HepG2 (cell line): ENCODE results near the gene RCN1. TPM values are rescaled to one million over a fixed set of nuclear protein-coding genes. Genes with fewer than 3 reads are reported as not detected.

Experiments used
- ARID5B ChIP-seq: IDR thresholded peaks from 2 replicates; pipeline ENCODE4 v1.4.0; 2020; ENCODE audit warnings: mild to moderate bottlenecking, missing genetic modification reagents
- ATF2 ChIP-seq: sonication (generic); formaldehyde crosslinking; IDR thresholded peaks from 2 replicates; pipeline ENCODE4 v1.4.0; 2020; ENCODE audit warnings: missing genetic modification reagents
- E2F5 ChIP-seq: sonication (generic); formaldehyde crosslinking; conservative IDR thresholded peaks from 2 replicates; pipeline ENCODE4 v1.4.0; 2020; ENCODE audit warnings: missing genetic modification reagents
- HOXA7 ChIP-seq: sonication (generic); formaldehyde crosslinking; IDR thresholded peaks from 2 replicates; pipeline ENCODE4 v1.8.1; 2022; ENCODE audit warnings: mild to moderate bottlenecking, missing genetic modification reagents, moderate library complexity
- KLF6 ChIP-seq: IDR thresholded peaks from 2 replicates; pipeline ENCODE4 v1.8.0; 2016; ENCODE audit warnings: missing biosample characterization, missing genetic modification reagents
- MAFG ChIP-seq: sonication (generic); formaldehyde crosslinking; IDR thresholded peaks from 2 replicates; pipeline ENCODE4 v1.5.1; 2020; ENCODE audit warnings: mild to moderate bottlenecking, missing genetic modification reagents
- MEF2D ChIP-seq: sonication (generic); formaldehyde crosslinking; IDR thresholded peaks from 2 replicates; pipeline ENCODE4 v1.5.1; 2020; ENCODE audit warnings: mild to moderate bottlenecking, missing genetic modification reagents
- NFKB2 ChIP-seq: sonication (generic); formaldehyde crosslinking; IDR thresholded peaks from 2 replicates; pipeline ENCODE4 v1.4.0; 2020; ENCODE audit warnings: missing genetic modification reagents, borderline replicate concordance
- RFXAP ChIP-seq: sonication (generic); formaldehyde crosslinking; IDR thresholded peaks from 2 replicates; pipeline ENCODE4 v1.4.0; 2020; ENCODE audit warnings: missing genetic modification reagents, borderline replicate concordance
- SETDB1 ChIP-seq: sonication (generic); formaldehyde crosslinking; IDR thresholded peaks from 2 replicates; pipeline ENCODE4 v1.5.1; 2020; ENCODE audit warnings: missing genetic modification reagents, mild to moderate bottlenecking, borderline replicate concordance
- SIN3B ChIP-seq: fragments of 150-350 bp; IDR thresholded peaks from 2 replicates; pipeline ENCODE4 v1.6.1; 2014; ENCODE audit warnings: low read length
- SNAPC2 ChIP-seq: sonication (generic); formaldehyde crosslinking; IDR thresholded peaks from 2 replicates; pipeline ENCODE4 v1.8.1; 2022; ENCODE audit warnings: mild to moderate bottlenecking, missing genetic modification reagents
- SP4 ChIP-seq: sonication (generic); formaldehyde crosslinking; IDR thresholded peaks from 2 replicates; pipeline ENCODE4 v1.8.1; 2023; ENCODE audit warnings: mild to moderate bottlenecking, missing genetic modification reagents
- ZNF513 ChIP-seq: sonication (generic); formaldehyde crosslinking; conservative IDR thresholded peaks from 2 replicates; pipeline ENCODE4 v1.5.0; 2020; ENCODE audit warnings: missing genetic modification reagents
- ZNF609 ChIP-seq: sonication (generic); formaldehyde crosslinking; IDR thresholded peaks from 2 replicates; pipeline ENCODE4 v1.4.0; 2020; ENCODE audit warnings: mild to moderate bottlenecking, missing genetic modification reagents, borderline replicate concordance
- ZNF878 ChIP-seq: sonication (generic); formaldehyde crosslinking; IDR thresholded peaks from 2 replicates; pipeline ENCODE4 v1.8.1; 2023; ENCODE audit warnings: mild to moderate bottlenecking, missing genetic modification reagents, moderate library complexity
- polyA plus RNA-seq, 8 experiments: library from polyadenylated mRNA; depleted of rRNA in 3 of 8; stranded (reverse) in 7 of 8; unstranded in 1 of 8; fragments of >200 nt; fragmentation: Illumina TruSeq in 4 of 8; extraction: Trizol in 4 of 8; gene quantifications; 2 replicates each; pipeline versions ENCODE4 v1.2.1 to v1.2.3, GENCODE V29; 2011 to 2016; ENCODE audit warnings: low read depth in 4 of 8, missing spikeins in 1 of 8, mixed read lengths in 1 of 8; ENCODE audit not compliant: insufficient read depth in 1 of 8
- total RNA-seq, 5 experiments: library from RNA; depleted of rRNA; stranded (reverse); fragments of >200 nt; fragmentation: Illumina TruSeq; extraction: Trizol; gene quantifications; 2 replicates each; pipeline ENCODE4 v1.2.3, GENCODE V29; 2016; ENCODE audit warnings: low read depth in 1 of 5

Gene RCN1
- total and polyA plus RNA-seq, 2 of the 13 experiments (the other 11 are each of a cell fraction or from before 2014, with no cell fraction given) = 22.0 to 28.5 TPM

- TF ChIP-seq ARID5B (peak; percentile 87), E2F5 (CRISPR knock-in tag) (no peak), SIN3B (no peak), RFXAP (no peak), ZNF878 (CRISPR knock-in tag) (0 out of 2 replicates have a peak, but pooled peaks have one; percentile 28), ATF2 (CRISPR knock-in tag) (no peak), ZNF513 (CRISPR knock-in tag) (no peak), KLF6 (CRISPR knock-in tag) (no peak), SETDB1 (CRISPR knock-in tag) (no peak), ZNF609 (CRISPR knock-in tag) (no peak), MEF2D (CRISPR knock-in tag) (peak; percentile 72; the same call in 1 of the 2 replicates), NFKB2 (no peak), SNAPC2 (CRISPR knock-in tag) (no peak), SP4 (CRISPR knock-in tag) (no peak), MAFG (CRISPR knock-in tag) (no peak), HOXA7 (CRISPR knock-in tag) (no peak)
Observed at GRCh38 chr11:32118025-32118974, 27.4 kb downstream of the RCN1 start (continued).
